Kidney (tissue), 14 donors: ENCODE data around the gene FAM98C. TPM values are rescaled to one million over a fixed set of nuclear protein-coding genes. Genes with fewer than 3 reads are reported as not detected.

ENCODE experiments used
- DNase-seq, 5 donors: peaks; one replicate each; pipeline ENCODE4 v3.0.0-alpha.2; 2013 to 2020
- FAIRE-seq: peaks from 2 replicates; lab custom pipeline; 2012; peaks lifted over from hg19 to GRCh38; lab: Jason Lieb, UNC
- H3K27ac ChIP-seq, 2 donors: one replicate each; pipeline ENCODE4 v1.7.0; 2013; ENCODE audit warnings: low read depth in 2 of 2, low read length in 2 of 2, inconsistent platforms in 1 of 2
- H3K27me3 ChIP-seq: one replicate; pipeline ENCODE4 v1.7.1; 2013; ENCODE audit warnings: low read length, inconsistent platforms; ENCODE audit not compliant: control insufficient read depth, insufficient read depth
- H3K36me3 ChIP-seq, 3 donors: one replicate each; pipeline versions ENCODE4 v1.7.0 to v1.7.1; 2013; ENCODE audit warnings: low read length in 3 of 3, control low read depth in 1 of 3, inconsistent platforms in 1 of 3; ENCODE audit not compliant: insufficient read depth in 3 of 3, control insufficient read depth in 2 of 3
- H3K4me1 ChIP-seq, 3 donors: one replicate each; pipeline versions ENCODE4 v1.7.0 to v1.7.1; 2013; ENCODE audit warnings: low read length in 3 of 3, inconsistent platforms in 1 of 3, low read depth in 1 of 3; ENCODE audit not compliant: control insufficient read depth in 2 of 3, insufficient read depth in 2 of 3
- H3K4me3 ChIP-seq, 3 donors: one replicate each; pipeline versions ENCODE4 v1.7.0 to v1.8.1; 2013; ENCODE audit warnings: low read length in 3 of 3, control low read depth in 1 of 3, inconsistent platforms in 1 of 3
- H3K9ac ChIP-seq, 3 donors: one replicate each; pipeline versions ENCODE4 v1.7.0 to v1.7.1; 2013; ENCODE audit warnings: low read length in 3 of 3, control low read depth in 1 of 3, inconsistent platforms in 1 of 3
- H3K9me3 ChIP-seq, 3 donors: one replicate each; pipeline versions ENCODE4 v1.7.0 to v1.7.1; 2013; ENCODE audit warnings: low read length in 3 of 3, control low read depth in 1 of 3, inconsistent platforms in 1 of 3; ENCODE audit not compliant: control insufficient read depth in 2 of 3, insufficient read depth in 1 of 3
- CTCF ChIP-seq: IDR thresholded peaks from 3 replicates; pipeline ENCODE4 v1.5.1; 2012; ENCODE audit warnings: mild to moderate bottlenecking, moderate library complexity, borderline replicate concordance; ENCODE audit not compliant: insufficient read depth; ENCODE audit errors: extremely low read depth
- intact Hi-C: fragments of 100-400 bp; cut with DNase I; formaldehyde crosslinking; loops from one replicate; pipeline ENCODE4 v1.11.1; 2022
- polyA plus RNA-seq: library from polyadenylated mRNA; stranded (reverse); fragments of 350-450 nt; fragmentation: Illumina TruSeq; extraction: RNeasy Lipid Tissue Mini Kit (QIAGEN cat#74804); gene quantifications from one replicate; pipeline ENCODE4 v1.2.3, GENCODE V29; 2014; ENCODE audit warnings: low read depth, low replicate concordance; ENCODE audit not compliant: insufficient read depth
- total RNA-seq: library from RNA; stranded (reverse); fragmentation: NEBNext Ultra II Directional; extraction: Animal tissue kit (Norgen Biotek cat#: 25700); gene quantifications from one replicate; pipeline ENCODE4 v1.2.1, GENCODE V29; 2021
- donor health status: control.
- donor health status: control.
- donor health status: control.
- donor health status: control.
- donor health status: control.
- donor health status: DM: yes; HTN: yes; CAD: no.
- donor health status: Normal renal cell carcinoma (clear cell type).

FAM98C gene
- total and polyA plus RNA-seq, 2 donors from 2014 or later = 22.3 to 25.2 TPM

- no peak for FAIRE-seq
- intact Hi-C loops = no loop called here
- DNase-seq = no peak
Observed at GRCh38 chr19:38381138-38381537, 21.8 kb upstream of the FAM98C start.

DNA sequence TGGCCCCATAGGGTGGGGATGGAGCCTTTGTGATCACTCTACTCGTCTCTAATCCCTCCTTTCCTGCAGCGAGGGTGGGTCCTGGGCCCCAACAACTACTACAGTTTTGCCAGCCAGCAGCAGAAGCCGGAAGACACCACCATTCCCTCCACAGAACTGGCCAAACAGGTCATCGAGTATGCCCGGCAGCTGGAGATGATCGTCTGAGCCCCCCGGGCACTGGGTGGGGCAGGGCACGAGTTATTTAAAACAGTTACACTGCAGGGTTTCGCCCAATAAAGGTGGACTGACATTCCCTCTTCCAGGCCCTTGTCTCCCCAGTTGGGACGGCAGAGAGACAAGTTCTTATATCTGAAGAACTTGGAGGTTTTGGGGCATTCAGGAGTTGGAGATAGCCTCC, 19.7 kb upstream of the FAM98C start:
- peaks cover 2% of the 10 kb centered on the region for H3K27me3 ChIP-seq
- TF ChIP-seq CTCF = no peak
- H3K4me1 ChIP-seq = peaks cover 0 to 4% (median 0%) of the 10 kb centered on the region in 3 donors
- FAIRE-seq (no peak), DNase-seq (no peak)
- no peaks in the 10 kb centered on the region for H3K9me3 ChIP-seq
- H3K36me3 ChIP-seq = peaks cover 2 to 30% (median 15%) of the 10 kb centered on the region in 3 donors
- intact Hi-C loops = no loop called here
- no peak overlapping the region for H3K4me3 ChIP-seq
- H3K9ac ChIP-seq = no peak overlapping the region
- no peak overlapping the region for H3K27ac ChIP-seq

More at GRCh38 chr19:38381138-38381537, 21.8 kb upstream of the FAM98C start:
- no peak for TF ChIP-seq CTCF
- Histone ChIP-seq H3K9me3 (no peaks in the 10 kb centered on the region), H3K4me3 (no peak overlapping the region), H3K27ac (no peak overlapping the region), H3K27me3 (no peaks in the 10 kb centered on the region), H3K9ac (no peak overlapping the region), H3K4me1 (peaks cover 0 to 4% (median 3%) of the 10 kb centered on the region in 3 donors), H3K36me3 (peaks cover 2 to 37% (median 15%) of the 10 kb centered on the region in 3 donors)

DNA sequence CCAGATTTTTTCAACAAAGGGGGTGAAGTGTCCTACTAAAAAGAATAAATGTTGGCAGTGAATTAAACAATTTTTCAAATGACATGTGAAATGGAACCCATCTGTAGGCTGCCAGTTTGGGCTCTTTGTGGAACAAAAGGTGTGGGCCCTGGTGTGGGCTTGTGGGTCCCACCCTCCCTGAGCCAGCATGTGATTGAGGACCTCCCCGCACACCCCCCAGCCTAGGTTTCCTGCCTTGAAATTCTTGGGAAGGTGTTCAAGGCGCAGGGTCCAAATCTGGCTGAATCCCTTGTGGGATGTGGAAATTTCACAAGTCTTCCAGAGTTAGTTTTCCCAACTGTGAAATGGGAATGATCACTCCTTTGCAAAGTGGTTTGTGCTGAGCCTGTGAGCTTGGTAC, 19.1 kb upstream of the FAM98C start:
- DNase-seq (no peak), FAIRE-seq (no peak)
- Histone ChIP-seq H3K4me3 (no peak overlapping the region), H3K27me3 (peaks cover 2% of the 10 kb centered on the region), H3K9ac (no peak overlapping the region), H3K36me3 (peaks cover 2 to 30% (median 15%) of the 10 kb centered on the region in 3 donors), H3K9me3 (no peaks in the 10 kb centered on the region), H3K4me1 (peaks cover 0 to 4% (median 0%) of the 10 kb centered on the region in 3 donors), H3K27ac (no peak overlapping the region)
- intact Hi-C loops = no loop called here
- no peak for TF ChIP-seq CTCF
